Neural cell (in vitro differentiated cells): ENCODE data around the gene DCHS2. TPM values are rescaled to one million over a fixed set of nuclear protein-coding genes. Genes with fewer than 3 reads are reported as not detected.

ENCODE experiments used
- H2AFZ ChIP-seq: fragments of 200-600, 300-800 bp; sonication (generic), shearing (Covaris generic); 2 replicates; pipeline ENCODE4 v1.6.0; 2014; ENCODE audit warnings: low read depth, mild to moderate bottlenecking, antibody characterized with exemption, low read length, moderate library complexity
- H3F3A ChIP-seq: fragments of 200-600 bp; shearing (Covaris generic); 2 replicates; pipeline ENCODE4 v1.6.1; 2016; ENCODE audit warnings: mild to moderate bottlenecking, moderate library complexity, mixed read lengths, antibody characterized with exemption, low read length; ENCODE audit not compliant: insufficient read depth, poor library complexity, severe bottlenecking
- H3K27ac ChIP-seq: fragments of 200-600, 300-800 bp; sonication (generic), shearing (Covaris generic); 2 replicates; pipeline ENCODE4 v1.5.1; 2014; ENCODE audit warnings: mild to moderate bottlenecking, low read length, moderate library complexity
- H3K27me3 ChIP-seq: fragments of 300-800, 200-600 bp; sonication (generic), shearing (Covaris generic); 2 replicates; pipeline ENCODE4 v1.6.0; 2014; ENCODE audit warnings: mild to moderate bottlenecking, low read depth, low read length, moderate library complexity; ENCODE audit not compliant: insufficient read depth
- H3K36me3 ChIP-seq: fragments of 300-800, 200-600 bp; sonication (generic), shearing (Covaris generic); 2 replicates; pipeline ENCODE4 v1.5.1; 2014; ENCODE audit warnings: mild to moderate bottlenecking, antibody characterized with exemption, low read length, moderate library complexity; ENCODE audit not compliant: insufficient read depth
- H3K4me2 ChIP-seq: fragments of 300-800, 200-600 bp; sonication (generic), shearing (Covaris generic); 2 replicates; pipeline ENCODE4 v1.6.0; 2014; ENCODE audit warnings: mild to moderate bottlenecking, low read length
- H3K4me3 ChIP-seq: fragments of 300-800, 200-600 bp; sonication (generic), shearing (Covaris generic); 2 replicates; pipeline ENCODE4 v1.5.1; 2014; ENCODE audit warnings: mild to moderate bottlenecking, low read length, moderate library complexity
- H3K79me2 ChIP-seq: fragments of 200-600 bp; shearing (Covaris generic); replicated peaks from 2 replicates; pipeline ENCODE4 v1.6.0; 2014; ENCODE audit warnings: mild to moderate bottlenecking, low read length, moderate library complexity; ENCODE audit not compliant: insufficient read depth
- H3K9ac ChIP-seq: fragments of 300-800, 200-600 bp; sonication (generic), shearing (Covaris generic); 2 replicates; pipeline ENCODE4 v1.6.1; 2016; ENCODE audit warnings: mild to moderate bottlenecking, low read length, mixed read lengths
- H3K9me2 ChIP-seq: fragments of 200-600 bp; shearing (Covaris generic); 2 replicates; pipeline ENCODE4 v1.6.1; 2016; ENCODE audit warnings: mild to moderate bottlenecking, low read length, mixed read lengths; ENCODE audit not compliant: insufficient read depth
- H3K9me3 ChIP-seq: fragments of 200-600, 300-800 bp; sonication (generic), shearing (Covaris generic); 2 replicates; pipeline ENCODE4 v1.6.1; 2016; ENCODE audit warnings: mild to moderate bottlenecking, mixed run types, low read length, moderate library complexity, mixed read lengths
- H4K20me1 ChIP-seq: fragments of 200-600 bp; shearing (Covaris generic); 2 replicates; pipeline ENCODE4 v1.6.1; 2016; ENCODE audit warnings: mild to moderate bottlenecking, mixed run types; ENCODE audit not compliant: insufficient read depth
- CTCF ChIP-seq: fragments of 450-650 bp; IDR thresholded peaks from 2 replicates; pipeline ENCODE4 v1.5.1; 2014; ENCODE audit warnings: antibody characterized with exemption, mild to moderate bottlenecking, moderate library complexity; ENCODE audit not compliant: poor library complexity, severe bottlenecking
- EP300 ChIP-seq: fragments of 450-650 bp; conservative IDR thresholded peaks from 2 replicates; pipeline ENCODE4 v1.6.1; 2014; ENCODE audit warnings: antibody characterized with exemption, mild to moderate bottlenecking, moderate library complexity; ENCODE audit not compliant: poor library complexity, severe bottlenecking
- EZH2 ChIP-seq: fragments of 200-600, 300-800 bp; shearing (Covaris generic), sonication (generic); IDR thresholded peaks from 2 replicates; pipeline ENCODE4 v1.6.1; 2014; ENCODE audit warnings: antibody characterized with exemption, low read length, borderline replicate concordance, mild to moderate bottlenecking; ENCODE audit not compliant: insufficient read depth, poor library complexity, severe bottlenecking
- MXI1 ChIP-seq: fragments of 450-650 bp; conservative IDR thresholded peaks from 2 replicates; pipeline ENCODE4 v1.6.1; 2014; ENCODE audit warnings: antibody characterized with exemption, mild to moderate bottlenecking; ENCODE audit not compliant: poor library complexity, severe bottlenecking
- POLR2AphosphoS5 ChIP-seq: IDR thresholded peaks from 2 replicates; pipeline ENCODE4 v1.6.1; 2012
- RAD21 ChIP-seq: fragments of 450-650 bp; conservative IDR thresholded peaks from 2 replicates; pipeline ENCODE4 v1.6.1; 2014; ENCODE audit warnings: antibody characterized with exemption, mild to moderate bottlenecking, moderate library complexity
- REST ChIP-seq: IDR thresholded peaks from 2 replicates; pipeline ENCODE4 v1.6.1; 2012; ENCODE audit warnings: borderline replicate concordance
- SMC3 ChIP-seq: fragments of 450-650 bp; conservative IDR thresholded peaks from 2 replicates; pipeline ENCODE4 v1.6.1; 2014; ENCODE audit warnings: antibody characterized with exemption, mild to moderate bottlenecking, moderate library complexity; ENCODE audit not compliant: poor library complexity
- TAF1 ChIP-seq: IDR thresholded peaks from 2 replicates; pipeline ENCODE4 v1.6.1; 2012; ENCODE audit warnings: low read depth
- polyA plus RNA-seq: library from polyadenylated mRNA; depleted of rRNA; stranded (reverse); fragments of >200 nt; gene quantifications from 2 replicates; pipeline ENCODE4 v1.2.3, GENCODE V29; 2014

Gene DCHS2
- polyA plus RNA-seq, 1 donor from 2014 or later = 1.6 TPM

GRCh38 chr4:154294652-154295350, 196.8 kb downstream of the DCHS2 start:
- Histone ChIP-seq H3K9me2 (no peaks in the 10 kb centered on the region), H3F3A (no peaks in the 10 kb centered on the region), H3K4me3 (no peak overlapping the region), H2AFZ (no peak overlapping the region), H3K9ac (no peak overlapping the region), H3K36me3 (no peaks in the 10 kb centered on the region), H3K79me2 (no peaks in the 10 kb centered on the region), H3K27ac (no peak overlapping the region), H4K20me1 (no peaks in the 10 kb centered on the region), H3K9me3 (no peaks in the 10 kb centered on the region), H3K27me3 (no peaks in the 10 kb centered on the region), H3K4me2 (no peak overlapping the region)
- TF ChIP-seq POLR2AphosphoS5 (no peak), EP300 (no peak), MXI1 (no peak), CTCF (no peak), RAD21 (no peak), SMC3 (no peak), EZH2 (no peak), TAF1 (no peak), REST (no peak)

GRCh38 chr4:154293427-154293826, 198.2 kb downstream of the DCHS2 start:
- Histone ChIP-seq H3K9me2 (no peaks in the 10 kb centered on the region), H3F3A (no peaks in the 10 kb centered on the region), H3K36me3 (no peaks in the 10 kb centered on the region), H3K27ac (no peak overlapping the region), H3K27me3 (no peaks in the 10 kb centered on the region), H3K9ac (no peak overlapping the region), H3K9me3 (no peaks in the 10 kb centered on the region), H3K79me2 (no peaks in the 10 kb centered on the region), H4K20me1 (no peaks in the 10 kb centered on the region), H3K4me3 (no peak overlapping the region), H3K4me2 (no peak overlapping the region), H2AFZ (no peak overlapping the region)
- no peak for TF ChIP-seq CTCF
- TF ChIP-seq POLR2AphosphoS5 = no peak
- no peak for TF ChIP-seq EP300
- TF ChIP-seq RAD21 = no peak
- TF ChIP-seq REST = no peak
- TF ChIP-seq MXI1 = no peak
- TF ChIP-seq SMC3 = no peak
- no peak for TF ChIP-seq TAF1
- no peak for TF ChIP-seq EZH2
